GM19025 (cell line): Measurements from ENCODE around the gene GPR65.

ENCODE experiments used
- ATAC-seq: cut with Tn5 transposase; IDR thresholded peaks from one replicate; pipeline ENCODE4 v1.9.1; 2021; ENCODE audit warnings: mild to moderate bottlenecking, low read depth, moderate library complexity; ENCODE audit not compliant: unreplicated experiment

Gene GPR65

GRCh38 chr14:88005050-88005481 lies at the start of gene GPR65:
TSS of gene GPR65 (plus strand) at chr14:88005135. CDS start at chr14:88010848, 5,713 bp downstream.
- peak; percentile 47 for ATAC-seq

GRCh38 chr14:87955501-87955900 lies 49.4 kb upstream of the GPR65 start:
- no peak for ATAC-seq

GRCh38 chr14:87960013-87960787 lies 44.7 kb upstream of the GPR65 start:
- no peak for ATAC-seq

- ATAC-seq, result no peak
Observed at GRCh38 chr14:87961246-87961645, 43.7 kb upstream of the GPR65 start.

GRCh38 chr14:87966816-87967215 lies 38.1 kb upstream of the GPR65 start:
- ATAC-seq, result no peak

- no peak for ATAC-seq
Observed at GRCh38 chr14:87967496-87967895, 37.4 kb upstream of the GPR65 start.

- peak; percentile 92 for ATAC-seq
Observed at GRCh38 chr14:87971010-87971409, 33.9 kb upstream of the GPR65 start.

- no peak for ATAC-seq
Observed at GRCh38 chr14:87975636-87976035, 29.3 kb upstream of the GPR65 start.

- no peak for ATAC-seq
Observed at GRCh38 chr14:87979689-87980088, 25.2 kb upstream of the GPR65 start.

- ATAC-seq, result no peak
Observed at GRCh38 chr14:87989221-87989955, 15.5 kb upstream of the GPR65 start.

GRCh38 chr14:87989956-87990299 lies 15.0 kb upstream of the GPR65 start:
- no peak for ATAC-seq

- no peak for ATAC-seq
Observed at GRCh38 chr14:87990682-87991081, 14.3 kb upstream of the GPR65 start.

- ATAC-seq, result no peak
Observed at GRCh38 chr14:87992346-87992717, 12.6 kb upstream of the GPR65 start.

- ATAC-seq, result peak; percentile 79
Observed at GRCh38 chr14:87992718-87993628, 12.0 kb upstream of the GPR65 start, which contains the start of gene GALC. TSS of gene GALC (minus strand) at chr14:87993182. CDS start at chr14:87993164, 18 bp downstream.

- peak; percentile 31 for ATAC-seq
Observed at GRCh38 chr14:87994974-87995373, 10.0 kb upstream of the GPR65 start.

- no peak for ATAC-seq
Observed at GRCh38 chr14:87995500-87996290, 9.2 kb upstream of the GPR65 start.

- ATAC-seq, result no peak
Observed at GRCh38 chr14:87996291-87996592, 8.7 kb upstream of the GPR65 start.

- ATAC-seq, result no peak
Observed at GRCh38 chr14:87998482-87998881, 6.5 kb upstream of the GPR65 start.

GRCh38 chr14:87999277-87999676 lies 5.7 kb upstream of the GPR65 start:
- ATAC-seq, result no peak

GRCh38 chr14:88002421-88003075 lies 2.4 kb upstream of the GPR65 start:
- no peak for ATAC-seq
